Endothelial cell (in vitro differentiated cells): ENCODE data around the gene KLHL8. TPM values are rescaled to one million over a fixed set of nuclear protein-coding genes. Genes with fewer than 3 reads are reported as not detected.

Experiments
- DNase-seq: peaks from one replicate; pipeline ENCODE4 v3.0.0; 2021; ENCODE audit warnings: low spot score
- H3K27ac Mint-ChIP-seq: one replicate; pipeline ENCODE4 v1.8.0; 2021; ENCODE audit warnings: mixed read lengths, inconsistent platforms; ENCODE audit not compliant: unreplicated experiment
- H3K27me3 Mint-ChIP-seq: one replicate; pipeline ENCODE4 v1.8.0; 2021; ENCODE audit warnings: mild to moderate bottlenecking, moderate library complexity, mixed read lengths, inconsistent platforms; ENCODE audit not compliant: unreplicated experiment
- H3K36me3 Mint-ChIP-seq: one replicate; pipeline ENCODE4 v1.8.0; 2021; ENCODE audit warnings: mild to moderate bottlenecking, low read depth, mixed read lengths, inconsistent platforms; ENCODE audit not compliant: unreplicated experiment
- H3K4me1 Mint-ChIP-seq: one replicate; pipeline ENCODE4 v1.8.0; 2021; ENCODE audit warnings: mild to moderate bottlenecking, mixed read lengths, inconsistent platforms; ENCODE audit not compliant: unreplicated experiment
- H3K4me3 Mint-ChIP-seq: one replicate; pipeline ENCODE4 v1.8.0; 2021; ENCODE audit warnings: mild to moderate bottlenecking, mixed read lengths, inconsistent platforms; ENCODE audit not compliant: unreplicated experiment
- H3K9me3 Mint-ChIP-seq: one replicate; pipeline ENCODE4 v1.8.0; 2021; ENCODE audit warnings: mixed read lengths, inconsistent platforms; ENCODE audit not compliant: unreplicated experiment
- total RNA-seq: library from RNA; stranded (reverse); fragmentation: NEBNext Ultra II Directional; extraction: Animal tissue kit (Norgen Biotek cat#: 25700); gene quantifications from one replicate; pipeline ENCODE4 v1.2.1, GENCODE V29; 2021; ENCODE audit not compliant: unreplicated experiment
- TF ChIP-seq, protein P1 (sequence below): fragments of 200-600 bp; sonication (generic); IDR thresholded peaks from one replicate; pipeline ENCODE4 v1.5.0; 2021; ENCODE audit warnings: antibody characterized with exemption; ENCODE audit not compliant: unreplicated experiment

The KLHL8 gene
- total RNA-seq, 1 donor from 2014 or later, result 7.2 TPM

DNA sequence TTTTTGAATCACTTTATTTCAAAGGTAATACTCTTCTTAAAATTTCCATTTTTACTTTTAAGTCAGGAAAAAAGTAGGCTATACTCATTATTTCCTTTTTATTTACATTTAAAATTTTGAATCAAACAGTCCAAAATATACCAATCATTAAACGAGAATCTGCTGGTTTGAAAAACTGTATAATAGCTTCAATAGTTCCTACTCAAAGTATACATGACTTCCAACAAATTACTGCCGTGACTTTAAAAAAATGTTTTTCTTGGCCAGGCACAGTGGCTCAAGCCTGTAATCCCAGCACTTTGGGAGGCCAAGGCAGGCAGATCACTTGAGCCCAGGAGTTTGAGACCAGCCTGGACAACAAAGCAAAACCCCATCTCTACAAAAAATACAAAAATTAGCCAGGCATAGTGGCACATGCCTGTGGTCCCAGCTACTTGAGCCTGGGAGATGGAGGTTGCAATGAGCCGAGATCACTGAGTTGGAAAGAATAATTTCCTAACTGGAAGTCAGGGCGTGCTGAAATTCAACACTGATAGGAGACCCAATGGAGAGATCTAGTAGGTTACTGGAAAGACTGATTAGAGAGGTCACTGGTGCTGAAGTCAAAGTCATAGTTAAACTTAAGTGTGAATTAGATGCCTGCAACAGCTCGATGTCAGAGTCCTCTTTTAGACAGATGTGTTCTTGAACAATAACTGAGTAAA, 9.0 kb downstream of the KLHL8 start:
- H3K4me1 Mint-ChIP-seq, result no peaks in the 10 kb centered on the region
- H3K36me3 Mint-ChIP-seq, result peaks cover 5% of the 10 kb centered on the region
- no peak overlapping the region for H3K27ac Mint-ChIP-seq
- H3K4me3 Mint-ChIP-seq, result no peak overlapping the region
- TF ChIP-seq, protein P1, sequence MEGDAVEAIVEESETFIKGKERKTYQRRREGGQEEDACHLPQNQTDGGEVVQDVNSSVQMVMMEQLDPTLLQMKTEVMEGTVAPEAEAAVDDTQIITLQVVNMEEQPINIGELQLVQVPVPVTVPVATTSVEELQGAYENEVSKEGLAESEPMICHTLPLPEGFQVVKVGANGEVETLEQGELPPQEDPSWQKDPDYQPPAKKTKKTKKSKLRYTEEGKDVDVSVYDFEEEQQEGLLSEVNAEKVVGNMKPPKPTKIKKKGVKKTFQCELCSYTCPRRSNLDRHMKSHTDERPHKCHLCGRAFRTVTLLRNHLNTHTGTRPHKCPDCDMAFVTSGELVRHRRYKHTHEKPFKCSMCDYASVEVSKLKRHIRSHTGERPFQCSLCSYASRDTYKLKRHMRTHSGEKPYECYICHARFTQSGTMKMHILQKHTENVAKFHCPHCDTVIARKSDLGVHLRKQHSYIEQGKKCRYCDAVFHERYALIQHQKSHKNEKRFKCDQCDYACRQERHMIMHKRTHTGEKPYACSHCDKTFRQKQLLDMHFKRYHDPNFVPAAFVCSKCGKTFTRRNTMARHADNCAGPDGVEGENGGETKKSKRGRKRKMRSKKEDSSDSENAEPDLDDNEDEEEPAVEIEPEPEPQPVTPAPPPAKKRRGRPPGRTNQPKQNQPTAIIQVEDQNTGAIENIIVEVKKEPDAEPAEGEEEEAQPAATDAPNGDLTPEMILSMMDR, result no peak
- no peaks in the 10 kb centered on the region for H3K9me3 Mint-ChIP-seq
- no peaks in the 10 kb centered on the region for H3K27me3 Mint-ChIP-seq
- no peak for DNase-seq

DNA sequence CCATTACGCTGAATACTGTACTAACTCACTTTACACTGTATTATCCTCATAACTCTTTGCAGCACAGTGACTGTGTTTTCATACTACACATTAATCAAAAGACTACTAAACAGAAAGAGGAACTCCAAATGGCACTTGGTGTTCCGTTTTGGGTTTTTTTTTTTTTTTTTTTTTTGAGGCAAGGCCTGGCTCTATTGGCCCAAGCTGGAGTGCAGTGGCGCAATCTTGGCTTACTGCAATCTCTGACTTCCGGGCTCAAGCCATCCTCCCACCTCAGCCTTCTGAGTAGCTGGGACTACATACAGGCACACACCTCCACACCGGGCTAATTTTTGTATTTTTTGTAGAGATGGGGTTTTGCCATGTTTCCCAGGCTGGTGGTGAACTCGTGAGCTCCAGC, 10.7 kb downstream of the KLHL8 start:
- H3K4me3 Mint-ChIP-seq, result no peak overlapping the region
- DNase-seq, result no peak
- H3K27me3 Mint-ChIP-seq, result no peaks in the 10 kb centered on the region
- peaks cover 5% of the 10 kb centered on the region for H3K36me3 Mint-ChIP-seq
- H3K9me3 Mint-ChIP-seq, result no peaks in the 10 kb centered on the region
- no peaks in the 10 kb centered on the region for H3K4me1 Mint-ChIP-seq
- H3K27ac Mint-ChIP-seq, result no peak overlapping the region
- TF ChIP-seq, protein P1, result no peak

DNA sequence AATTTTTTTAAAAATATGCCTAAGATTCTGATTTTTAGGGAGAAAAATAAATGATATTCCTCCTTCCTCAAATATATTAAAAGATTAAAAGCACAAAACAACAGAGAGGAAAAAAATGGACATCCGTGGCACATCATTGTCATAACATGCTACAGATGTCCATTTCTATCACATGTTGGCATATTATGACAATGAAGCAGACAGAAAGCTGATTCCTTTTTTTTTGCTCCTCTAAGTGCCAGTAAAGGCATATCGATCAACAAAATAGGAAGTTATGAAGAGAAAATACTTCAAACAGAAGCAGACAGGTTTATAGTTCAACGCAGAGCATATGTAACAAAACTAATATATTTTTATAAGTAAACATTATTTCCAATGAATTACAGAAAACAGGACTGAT, 11.2 kb downstream of the KLHL8 start:
- no peak overlapping the region for H3K4me3 Mint-ChIP-seq
- no peaks in the 10 kb centered on the region for H3K4me1 Mint-ChIP-seq
- peaks cover 5% of the 10 kb centered on the region for H3K36me3 Mint-ChIP-seq
- H3K27ac Mint-ChIP-seq, result no peak overlapping the region
- no peaks in the 10 kb centered on the region for H3K27me3 Mint-ChIP-seq
- TF ChIP-seq, protein P1, result no peak
- no peaks in the 10 kb centered on the region for H3K9me3 Mint-ChIP-seq
- DNase-seq, result no peak

DNA sequence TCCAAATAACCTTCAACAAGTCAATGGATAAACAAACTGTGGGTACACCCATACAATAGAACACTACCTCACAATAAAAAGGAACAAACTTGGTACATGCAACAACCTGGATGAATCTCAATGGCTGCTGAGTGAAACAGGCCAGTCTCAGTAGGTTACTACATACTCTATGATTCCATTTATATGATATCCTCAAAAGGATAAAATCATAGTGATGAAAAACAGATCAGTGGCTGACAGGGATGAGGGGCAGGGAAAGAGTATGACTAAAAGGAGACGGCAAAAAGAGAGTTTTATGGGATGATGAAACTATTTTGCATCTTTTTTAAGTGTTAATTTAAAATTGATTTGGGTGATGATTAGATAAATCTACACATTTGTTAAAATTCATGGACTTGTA, 15.9 kb downstream of the KLHL8 start:
- TF ChIP-seq, protein P1, result no peak
- no peaks in the 10 kb centered on the region for H3K9me3 Mint-ChIP-seq
- H3K4me3 Mint-ChIP-seq, result no peak overlapping the region
- DNase-seq, result no peak
- H3K27ac Mint-ChIP-seq, result no peak overlapping the region
- H3K4me1 Mint-ChIP-seq, result no peaks in the 10 kb centered on the region
- peaks cover 5% of the 10 kb centered on the region for H3K36me3 Mint-ChIP-seq
- peaks cover 1% of the 10 kb centered on the region for H3K27me3 Mint-ChIP-seq

DNA sequence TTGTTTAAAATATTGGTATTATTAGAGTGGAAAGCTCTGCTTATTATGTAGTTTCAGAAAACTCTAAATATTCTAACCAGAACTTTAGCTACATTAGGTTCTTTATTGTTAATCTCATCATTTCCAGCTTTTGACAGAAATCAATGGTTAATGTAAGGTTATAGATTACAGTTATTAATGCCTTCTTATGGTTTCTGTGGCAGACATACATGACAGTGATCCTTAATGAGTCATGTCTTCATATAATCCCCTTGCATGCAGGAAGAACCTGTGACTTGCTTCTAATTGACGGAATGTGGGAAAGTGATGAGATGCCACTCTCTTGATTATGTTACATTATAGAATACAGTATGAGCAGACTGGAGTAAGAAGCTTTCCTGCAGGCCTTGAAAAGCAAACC, 23.5 kb downstream of the KLHL8 start:
- DNase-seq, result no peak
- no peaks in the 10 kb centered on the region for H3K9me3 Mint-ChIP-seq
- no peak overlapping the region for H3K27ac Mint-ChIP-seq
- no peaks in the 10 kb centered on the region for H3K27me3 Mint-ChIP-seq
- TF ChIP-seq, protein P1, result no peak
- H3K4me1 Mint-ChIP-seq, result no peaks in the 10 kb centered on the region
- no peaks in the 10 kb centered on the region for H3K36me3 Mint-ChIP-seq
- H3K4me3 Mint-ChIP-seq, result no peak overlapping the region
